ENCODE results near the gene OLR1.

Gene OLR1

DNA sequence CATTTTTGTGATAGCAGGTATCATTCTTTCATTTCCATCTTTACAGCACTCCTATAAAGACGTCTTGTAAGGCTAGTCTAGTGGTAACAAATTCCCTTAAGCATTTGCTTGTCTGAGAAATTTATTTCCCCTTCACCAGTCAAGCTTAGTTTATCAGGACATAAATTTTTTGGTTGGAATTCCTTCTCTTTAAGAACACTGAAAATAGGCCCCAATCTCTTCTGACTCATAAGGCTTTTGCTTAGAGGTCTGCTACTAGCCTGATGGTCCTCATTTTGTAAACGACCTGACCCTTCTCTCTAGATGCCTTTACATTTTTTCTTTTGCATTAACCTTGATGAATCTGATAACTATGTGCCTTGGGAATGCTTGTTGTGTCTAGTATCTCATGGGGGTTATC, 20.3 kb downstream of the OLR1 start:
- no peaks in the 10 kb centered on the region for H3K36me3 ChIP-seq (ENCODE audit: control insufficient read depth in 2 of 2, insufficient read depth in 2 of 2, low read length in 2 of 2)
- H3K27me3 ChIP-seq (ENCODE audit: control insufficient read depth in 1 of 2, insufficient read depth in 2 of 2, low read length in 2 of 2), result no peaks in the 10 kb centered on the region
- H3K27ac ChIP-seq (ENCODE audit: low read length), result no peak overlapping the region
- no peak overlapping the region for H3K4me3 ChIP-seq (ENCODE audit: low read length in 2 of 2)
- no peak overlapping the region for H3K9ac ChIP-seq (ENCODE audit: low read length in 2 of 2)
- H3K9me3 ChIP-seq (ENCODE audit: control insufficient read depth in 2 of 2, low read length in 2 of 2), result no peaks in the 10 kb centered on the region
- H3K4me1 ChIP-seq (ENCODE audit: control insufficient read depth, insufficient read depth, low read length), result peaks cover 7% of the 10 kb centered on the region

GRCh38 chr12:10147714-10148403, 24.1 kb downstream of the OLR1 start:
- Histone ChIP-seq H3K4me1 (ENCODE audit: control insufficient read depth, insufficient read depth, low read length) (no peaks in the 10 kb centered on the region), H3K9me3 (ENCODE audit: control insufficient read depth in 2 of 2, low read length in 2 of 2) (no peaks in the 10 kb centered on the region), H3K4me3 (ENCODE audit: low read length in 2 of 2) (no peak overlapping the region), H3K36me3 (ENCODE audit: control insufficient read depth in 2 of 2, insufficient read depth in 2 of 2, low read length in 2 of 2) (no peaks in the 10 kb centered on the region), H3K27me3 (ENCODE audit: control insufficient read depth in 1 of 2, insufficient read depth in 2 of 2, low read length in 2 of 2) (no peaks in the 10 kb centered on the region), H3K9ac (ENCODE audit: low read length in 2 of 2) (no peak overlapping the region), H3K27ac (ENCODE audit: low read length) (no peak overlapping the region)

- no peaks in the 10 kb centered on the region for H3K36me3 ChIP-seq (ENCODE audit: control insufficient read depth in 2 of 2, insufficient read depth in 2 of 2, low read length in 2 of 2)
- no peak overlapping the region for H3K4me3 ChIP-seq (ENCODE audit: low read length in 2 of 2)
- no peak overlapping the region for H3K27ac ChIP-seq (ENCODE audit: low read length)
- H3K27me3 ChIP-seq (ENCODE audit: control insufficient read depth in 1 of 2, insufficient read depth in 2 of 2, low read length in 2 of 2), result no peaks in the 10 kb centered on the region
- no peaks in the 10 kb centered on the region for H3K9me3 ChIP-seq (ENCODE audit: control insufficient read depth in 2 of 2, low read length in 2 of 2)
- no peak overlapping the region for H3K9ac ChIP-seq (ENCODE audit: low read length in 2 of 2)
- no peaks in the 10 kb centered on the region for H3K4me1 ChIP-seq (ENCODE audit: control insufficient read depth, insufficient read depth, low read length)
These were observed 28.8 kb downstream of the OLR1 start for GRCh38 chr12:10142976-10143589.

DNA sequence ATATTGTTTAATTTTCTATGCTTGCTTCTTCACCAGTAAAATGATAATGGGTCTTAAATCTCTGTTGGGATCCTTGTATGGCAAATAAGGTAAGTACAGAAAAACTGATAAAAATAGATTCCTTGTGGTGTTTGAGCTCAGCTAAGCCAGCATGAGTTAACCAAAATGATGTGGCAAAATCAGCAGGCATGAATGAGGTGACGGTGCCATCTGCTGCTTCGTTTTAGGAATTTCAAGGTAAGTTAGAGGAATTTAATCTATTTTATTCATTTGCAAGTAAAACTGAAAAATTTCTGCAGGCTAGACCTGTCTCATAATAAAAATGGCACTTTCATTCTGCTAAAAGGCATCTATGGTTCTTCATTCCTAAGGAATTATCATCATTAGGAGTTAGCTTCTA, 31.9 kb downstream of the OLR1 start:
- Histone ChIP-seq H3K9ac (ENCODE audit: low read length in 2 of 2) (no peak overlapping the region), H3K4me3 (ENCODE audit: low read length in 2 of 2) (no peak overlapping the region), H3K4me1 (ENCODE audit: control insufficient read depth, insufficient read depth, low read length) (no peaks in the 10 kb centered on the region), H3K9me3 (ENCODE audit: control insufficient read depth in 2 of 2, low read length in 2 of 2) (no peaks in the 10 kb centered on the region), H3K27me3 (ENCODE audit: control insufficient read depth in 1 of 2, insufficient read depth in 2 of 2, low read length in 2 of 2) (no peaks in the 10 kb centered on the region), H3K27ac (ENCODE audit: low read length) (no peak overlapping the region), H3K36me3 (ENCODE audit: control insufficient read depth in 2 of 2, insufficient read depth in 2 of 2, low read length in 2 of 2) (no peaks in the 10 kb centered on the region)

DNA sequence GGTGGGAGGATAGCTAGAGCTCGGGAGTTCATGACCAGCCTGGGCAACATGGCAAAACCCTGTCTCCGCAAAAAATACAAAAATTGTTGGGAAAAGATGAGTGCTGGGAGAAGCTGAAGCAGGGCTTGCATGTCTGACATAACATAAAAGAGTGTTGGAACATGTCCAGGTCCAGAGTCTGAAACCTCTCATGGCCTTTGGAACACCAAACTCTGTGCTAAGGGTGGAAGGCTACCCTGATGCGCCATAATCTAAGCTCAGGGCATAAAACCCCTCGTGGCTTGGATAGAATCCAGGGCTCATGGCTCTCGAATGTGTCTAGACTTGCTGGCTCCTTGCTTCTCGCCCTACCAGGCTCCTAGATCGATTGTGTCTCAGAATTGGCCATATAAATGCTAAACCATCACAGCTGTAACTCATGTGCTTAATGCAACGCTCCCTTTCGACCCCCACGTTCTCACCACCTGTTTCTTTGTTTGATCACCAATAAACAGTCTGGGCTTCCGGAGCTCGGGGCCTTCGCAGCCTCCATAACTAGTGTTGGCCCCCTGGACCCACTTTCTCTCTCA, 35.2 kb downstream of the OLR1 start:
- Histone ChIP-seq H3K9me3 (ENCODE audit: control insufficient read depth in 2 of 2, low read length in 2 of 2) (no peaks in the 10 kb centered on the region), H3K27ac (ENCODE audit: low read length) (no peak overlapping the region), H3K4me3 (ENCODE audit: low read length in 2 of 2) (no peak overlapping the region), H3K27me3 (ENCODE audit: control insufficient read depth in 1 of 2, insufficient read depth in 2 of 2, low read length in 2 of 2) (no peaks in the 10 kb centered on the region), H3K9ac (ENCODE audit: low read length in 2 of 2) (no peak overlapping the region), H3K36me3 (ENCODE audit: control insufficient read depth in 2 of 2, insufficient read depth in 2 of 2, low read length in 2 of 2) (no peaks in the 10 kb centered on the region), H3K4me1 (ENCODE audit: control insufficient read depth, insufficient read depth, low read length) (no peaks in the 10 kb centered on the region)

GRCh38 chr12:10135126-10135525, 36.8 kb downstream of the OLR1 start:
- Histone ChIP-seq H3K4me3 (ENCODE audit: low read length in 2 of 2) (no peak overlapping the region), H3K9ac (ENCODE audit: low read length in 2 of 2) (no peak overlapping the region)

DNA sequence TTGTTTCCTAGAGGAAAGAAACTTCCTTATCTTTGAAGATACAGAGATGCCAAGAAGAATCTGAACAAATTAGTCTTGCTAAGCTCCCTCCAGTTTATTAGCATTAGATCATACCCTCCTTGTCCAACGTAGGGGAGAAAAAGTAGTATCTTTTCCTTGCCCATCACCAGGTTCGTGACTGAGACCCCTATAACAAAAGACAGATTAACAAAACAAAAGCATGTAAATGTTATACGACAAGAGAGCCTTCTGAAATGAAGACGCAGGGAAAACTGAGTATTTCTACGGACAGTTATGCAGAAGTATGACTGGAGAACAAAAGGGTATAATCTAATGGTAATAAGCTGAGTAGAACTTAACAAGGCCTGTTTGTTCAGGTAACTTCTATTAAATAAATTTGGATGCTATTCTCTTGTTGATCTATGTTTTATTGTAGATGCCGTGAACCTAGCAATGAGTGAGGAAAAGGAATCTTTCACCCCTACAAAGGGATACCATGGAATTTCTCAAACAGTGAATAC, 39.0 kb downstream of the OLR1 start:
- no peaks in the 10 kb centered on the region for H3K27me3 ChIP-seq (ENCODE audit: control insufficient read depth in 1 of 2, insufficient read depth in 2 of 2, low read length in 2 of 2)
- H3K4me3 ChIP-seq (ENCODE audit: low read length in 2 of 2), result no peak overlapping the region
- H3K9ac ChIP-seq (ENCODE audit: low read length in 2 of 2), result no peak overlapping the region
- no peak overlapping the region for H3K27ac ChIP-seq (ENCODE audit: low read length)
- H3K4me1 ChIP-seq (ENCODE audit: control insufficient read depth, insufficient read depth, low read length), result no peaks in the 10 kb centered on the region
- no peaks in the 10 kb centered on the region for H3K9me3 ChIP-seq (ENCODE audit: control insufficient read depth in 2 of 2, low read length in 2 of 2)
- no peaks in the 10 kb centered on the region for H3K36me3 ChIP-seq (ENCODE audit: control insufficient read depth in 2 of 2, insufficient read depth in 2 of 2, low read length in 2 of 2)

More at GRCh38 chr12:10135126-10135525, 36.8 kb downstream of the OLR1 start:
- Histone ChIP-seq H3K27ac (ENCODE audit: low read length) (no peak overlapping the region), H3K4me1 (ENCODE audit: control insufficient read depth, insufficient read depth, low read length) (no peaks in the 10 kb centered on the region), H3K36me3 (ENCODE audit: control insufficient read depth in 2 of 2, insufficient read depth in 2 of 2, low read length in 2 of 2) (no peaks in the 10 kb centered on the region), H3K9me3 (ENCODE audit: control insufficient read depth in 2 of 2, low read length in 2 of 2) (no peaks in the 10 kb centered on the region), H3K27me3 (ENCODE audit: control insufficient read depth in 1 of 2, insufficient read depth in 2 of 2, low read length in 2 of 2) (no peaks in the 10 kb centered on the region)

DNA sequence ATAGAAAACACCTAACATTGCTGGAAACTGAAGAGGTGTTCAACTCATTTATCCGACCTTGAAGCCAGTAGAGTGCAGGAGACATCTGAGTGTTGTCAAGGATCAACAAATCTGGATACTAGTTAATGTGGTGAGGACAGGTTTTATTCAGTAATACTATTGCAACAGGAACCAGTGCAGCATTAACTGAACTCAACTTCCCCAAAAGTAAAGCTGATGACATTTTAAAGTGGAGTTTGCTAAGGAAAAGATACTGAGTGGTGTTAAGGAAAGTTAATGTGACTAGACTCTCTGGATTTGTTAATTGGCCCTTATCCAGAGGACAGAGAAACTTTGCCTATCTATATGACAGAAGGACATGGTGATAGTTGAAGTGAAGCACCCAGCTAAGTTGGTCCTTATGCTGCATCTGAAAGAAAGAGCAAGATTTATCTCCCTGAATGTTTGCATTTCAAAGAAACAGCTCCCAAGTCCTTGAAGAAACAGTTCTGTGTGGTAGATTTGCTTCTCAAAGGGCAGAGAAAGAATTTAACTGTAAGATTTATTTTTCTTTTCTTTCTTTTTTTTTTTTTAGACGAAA, 40.7 kb downstream of the OLR1 start:
- Histone ChIP-seq H3K9ac (ENCODE audit: low read length in 2 of 2) (no peak overlapping the region), H3K9me3 (ENCODE audit: control insufficient read depth in 2 of 2, low read length in 2 of 2) (no peaks in the 10 kb centered on the region), H3K27ac (ENCODE audit: low read length) (no peak overlapping the region), H3K36me3 (ENCODE audit: control insufficient read depth in 2 of 2, insufficient read depth in 2 of 2, low read length in 2 of 2) (no peaks in the 10 kb centered on the region), H3K4me1 (ENCODE audit: control insufficient read depth, insufficient read depth, low read length) (no peaks in the 10 kb centered on the region), H3K4me3 (ENCODE audit: low read length in 2 of 2) (no peak overlapping the region), H3K27me3 (ENCODE audit: control insufficient read depth in 1 of 2, insufficient read depth in 2 of 2, low read length in 2 of 2) (no peaks in the 10 kb centered on the region)

DNA sequence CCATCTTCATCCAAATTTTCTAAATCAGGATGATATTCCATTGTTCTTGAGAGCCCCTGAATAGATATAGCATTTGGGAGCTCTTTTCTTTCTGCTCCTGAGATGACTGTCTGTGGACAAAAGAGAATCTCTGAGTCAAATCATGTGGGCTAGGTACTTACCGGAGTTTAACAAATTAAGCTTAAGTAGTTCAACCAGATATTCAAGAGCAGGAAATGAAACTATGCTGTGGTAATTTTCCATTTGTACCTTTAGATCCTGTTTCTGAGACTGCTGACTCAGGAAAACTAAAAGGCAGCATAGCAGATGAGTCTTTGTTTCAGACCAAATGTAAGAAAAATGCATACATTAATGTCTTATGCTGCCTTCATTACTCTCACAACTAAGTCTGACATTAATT, 41.9 kb downstream of the OLR1 start, which contains the start of gene CLEC7A:
Gene CLEC7A, minus strand, starts transcription at position 158 of the 400 bp plus-strand sequence. Its CDS starts 117 bp downstream, at position 41.
- no peaks in the 10 kb centered on the region for H3K9me3 ChIP-seq (ENCODE audit: control insufficient read depth in 2 of 2, low read length in 2 of 2)
- H3K27me3 ChIP-seq (ENCODE audit: control insufficient read depth in 1 of 2, insufficient read depth in 2 of 2, low read length in 2 of 2), result no peaks in the 10 kb centered on the region
- no peaks in the 10 kb centered on the region for H3K4me1 ChIP-seq (ENCODE audit: control insufficient read depth, insufficient read depth, low read length)
- no peak within 1 kb of the TSS for H3K9ac ChIP-seq (ENCODE audit: low read length in 2 of 2)
- H3K4me3 ChIP-seq (ENCODE audit: low read length in 2 of 2), result no peak within 1 kb of the TSS
- H3K27ac ChIP-seq (ENCODE audit: low read length), result no peak within 1 kb of the TSS
- H3K36me3 ChIP-seq (ENCODE audit: control insufficient read depth in 2 of 2, insufficient read depth in 2 of 2, low read length in 2 of 2), result no peaks in the 10 kb centered on the region

DNA sequence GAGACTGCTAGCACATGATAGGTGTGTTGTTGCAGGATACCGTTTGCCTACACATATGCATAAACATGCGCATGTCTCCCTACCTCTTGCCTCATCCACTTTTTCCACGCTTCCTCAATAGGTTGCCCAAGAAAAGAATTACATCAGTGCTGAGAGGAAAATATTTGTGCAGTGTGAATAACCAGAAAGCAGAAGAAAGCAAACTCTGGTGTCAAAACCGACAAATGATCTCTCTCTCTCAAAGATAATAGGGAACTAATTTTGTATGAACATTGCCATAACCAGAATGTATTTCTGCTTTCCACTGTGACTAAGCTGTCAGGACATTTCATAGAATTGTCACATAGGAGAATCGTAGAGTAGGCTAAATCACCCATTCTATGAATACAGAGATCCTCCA, 43.2 kb downstream of the OLR1 start:
- H3K4me3 ChIP-seq (ENCODE audit: low read length in 2 of 2), result no peak overlapping the region
- H3K27ac ChIP-seq (ENCODE audit: low read length), result no peak overlapping the region
- H3K4me1 ChIP-seq (ENCODE audit: control insufficient read depth, insufficient read depth, low read length), result no peaks in the 10 kb centered on the region
- no peak overlapping the region for H3K9ac ChIP-seq (ENCODE audit: low read length in 2 of 2)
- H3K36me3 ChIP-seq (ENCODE audit: control insufficient read depth in 2 of 2, insufficient read depth in 2 of 2, low read length in 2 of 2), result no peaks in the 10 kb centered on the region
- H3K27me3 ChIP-seq (ENCODE audit: control insufficient read depth in 1 of 2, insufficient read depth in 2 of 2, low read length in 2 of 2), result no peaks in the 10 kb centered on the region
- H3K9me3 ChIP-seq (ENCODE audit: control insufficient read depth in 2 of 2, low read length in 2 of 2), result no peaks in the 10 kb centered on the region
